Loucy (cell line): ENCODE data around the gene TMEM245.

Experiments
- H2AFZ ChIP-seq: fragments of 200-600 bp; sonication (generic); 2 replicates; pipeline ENCODE4 v1.6.0; 2016; ENCODE audit warnings: antibody characterized with exemption, mild to moderate bottlenecking, low read length, moderate library complexity
- H3F3A ChIP-seq: fragments of 200-600 bp; 2 replicates; pipeline ENCODE4 v1.6.0; 2016; ENCODE audit warnings: antibody characterized with exemption, low read depth, mild to moderate bottlenecking
- H3K27me3 ChIP-seq: fragments of 200-600 bp; sonication (generic); 2 replicates; pipeline ENCODE4 v1.6.1; 2014; ENCODE audit warnings: low read length, mild to moderate bottlenecking; ENCODE audit not compliant: insufficient read depth, poor library complexity, severe bottlenecking
- H3K36me3 ChIP-seq: fragments of 200-600 bp; sonication (generic); 2 replicates; pipeline ENCODE4 v1.6.1; 2016; ENCODE audit warnings: low read length; ENCODE audit not compliant: insufficient read depth
- H3K4me1 ChIP-seq: fragments of 200-600 bp; sonication (generic); 2 replicates; pipeline ENCODE4 v1.5.1; 2014; ENCODE audit warnings: low read length, mild to moderate bottlenecking; ENCODE audit not compliant: insufficient read depth, poor library complexity, severe bottlenecking
- H3K4me2 ChIP-seq: fragments of 200-600 bp; sonication (generic); 2 replicates; pipeline ENCODE4 v1.6.0; 2014; ENCODE audit warnings: antibody characterized with exemption, low read length, low read depth, mild to moderate bottlenecking; ENCODE audit not compliant: poor library complexity, severe bottlenecking
- H3K4me3 ChIP-seq: fragments of 200-600 bp; sonication (generic); 2 replicates; pipeline ENCODE4 v1.5.1; 2014; ENCODE audit warnings: low read length, mild to moderate bottlenecking, mixed read lengths; ENCODE audit not compliant: poor library complexity, severe bottlenecking
- H3K79me2 ChIP-seq: fragments of 200-600 bp; sonication (generic); 2 replicates; pipeline ENCODE4 v1.6.1; 2014; ENCODE audit warnings: low read length; ENCODE audit not compliant: insufficient read depth
- H3K9ac ChIP-seq: fragments of 200-600 bp; sonication (generic); 2 replicates; pipeline ENCODE4 v1.6.0; 2014; ENCODE audit warnings: mild to moderate bottlenecking, low read depth, low read length, moderate library complexity; ENCODE audit not compliant: poor library complexity, severe bottlenecking
- H3K9me2 ChIP-seq: fragments of 200-600 bp; sonication (generic); replicated peaks from 2 replicates; pipeline ENCODE4 v1.6.1; 2016; ENCODE audit warnings: low read depth, low read length, mixed read lengths
- H3K9me3 ChIP-seq: fragments of 200-600 bp; sonication (generic); 2 replicates; pipeline ENCODE4 v1.6.1; 2014; ENCODE audit warnings: mild to moderate bottlenecking, antibody characterized with exemption, low read length, low read depth; ENCODE audit not compliant: insufficient read depth
- H4K20me1 ChIP-seq: fragments of 200-600 bp; sonication (generic); 2 replicates; pipeline ENCODE4 v1.6.0; 2014; ENCODE audit warnings: antibody characterized with exemption, low read length, mild to moderate bottlenecking; ENCODE audit not compliant: insufficient read depth, poor library complexity, severe bottlenecking
- EZH2phosphoT487 ChIP-seq: fragments of 200-600 bp; IDR thresholded peaks from 2 replicates; pipeline ENCODE4 v1.6.1; 2018; ENCODE audit warnings: antibody characterized with exemption, mild to moderate bottlenecking, moderate library complexity, borderline replicate concordance
- TF ChIP-seq, protein P1 (sequence below): fragments of 200-600 bp; sonication (generic); conservative IDR thresholded peaks from 2 replicates; pipeline ENCODE4 v1.5.1; 2014; ENCODE audit warnings: mild to moderate bottlenecking, antibody characterized with exemption, low read length

TMEM245 gene

DNA sequence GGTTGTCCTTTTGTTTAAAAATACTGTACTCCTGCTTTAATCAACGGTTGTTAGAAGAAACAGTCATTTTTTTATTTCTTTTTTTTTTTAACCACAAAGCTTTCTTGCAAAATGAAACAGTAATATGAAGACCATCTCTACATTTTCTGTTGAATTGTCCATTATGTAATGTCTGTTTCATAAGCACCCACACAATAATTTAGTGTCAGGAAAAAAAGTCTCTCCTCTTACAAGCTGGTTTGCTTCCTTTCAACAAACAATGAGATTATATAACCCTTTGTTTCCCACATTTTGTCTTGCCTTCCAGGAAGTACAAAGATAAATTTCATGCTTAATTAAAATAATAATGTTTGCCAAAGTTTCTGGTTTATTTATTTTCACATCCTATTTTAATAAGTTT lies 123.1 kb downstream of the TMEM245 start:
- H3K4me2 ChIP-seq = no peak overlapping the region
- no peak overlapping the region for H3K9ac ChIP-seq
- peaks cover 17% of the 10 kb centered on the region for H3K27me3 ChIP-seq
- no peak overlapping the region for H2AFZ ChIP-seq
- H3F3A ChIP-seq = no peaks in the 10 kb centered on the region
- H3K4me1 ChIP-seq = peaks cover 22% of the 10 kb centered on the region
- no peaks in the 10 kb centered on the region for H3K36me3 ChIP-seq
- no peak overlapping the region for H3K4me3 ChIP-seq
- no peaks in the 10 kb centered on the region for H3K9me2 ChIP-seq
- no peaks in the 10 kb centered on the region for H3K9me3 ChIP-seq
- H3K79me2 ChIP-seq = no peaks in the 10 kb centered on the region
- no peak for TF ChIP-seq EZH2phosphoT487
- TF ChIP-seq, protein P1, sequence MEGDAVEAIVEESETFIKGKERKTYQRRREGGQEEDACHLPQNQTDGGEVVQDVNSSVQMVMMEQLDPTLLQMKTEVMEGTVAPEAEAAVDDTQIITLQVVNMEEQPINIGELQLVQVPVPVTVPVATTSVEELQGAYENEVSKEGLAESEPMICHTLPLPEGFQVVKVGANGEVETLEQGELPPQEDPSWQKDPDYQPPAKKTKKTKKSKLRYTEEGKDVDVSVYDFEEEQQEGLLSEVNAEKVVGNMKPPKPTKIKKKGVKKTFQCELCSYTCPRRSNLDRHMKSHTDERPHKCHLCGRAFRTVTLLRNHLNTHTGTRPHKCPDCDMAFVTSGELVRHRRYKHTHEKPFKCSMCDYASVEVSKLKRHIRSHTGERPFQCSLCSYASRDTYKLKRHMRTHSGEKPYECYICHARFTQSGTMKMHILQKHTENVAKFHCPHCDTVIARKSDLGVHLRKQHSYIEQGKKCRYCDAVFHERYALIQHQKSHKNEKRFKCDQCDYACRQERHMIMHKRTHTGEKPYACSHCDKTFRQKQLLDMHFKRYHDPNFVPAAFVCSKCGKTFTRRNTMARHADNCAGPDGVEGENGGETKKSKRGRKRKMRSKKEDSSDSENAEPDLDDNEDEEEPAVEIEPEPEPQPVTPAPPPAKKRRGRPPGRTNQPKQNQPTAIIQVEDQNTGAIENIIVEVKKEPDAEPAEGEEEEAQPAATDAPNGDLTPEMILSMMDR = no peak
- peaks cover 11% of the 10 kb centered on the region for H4K20me1 ChIP-seq

DNA sequence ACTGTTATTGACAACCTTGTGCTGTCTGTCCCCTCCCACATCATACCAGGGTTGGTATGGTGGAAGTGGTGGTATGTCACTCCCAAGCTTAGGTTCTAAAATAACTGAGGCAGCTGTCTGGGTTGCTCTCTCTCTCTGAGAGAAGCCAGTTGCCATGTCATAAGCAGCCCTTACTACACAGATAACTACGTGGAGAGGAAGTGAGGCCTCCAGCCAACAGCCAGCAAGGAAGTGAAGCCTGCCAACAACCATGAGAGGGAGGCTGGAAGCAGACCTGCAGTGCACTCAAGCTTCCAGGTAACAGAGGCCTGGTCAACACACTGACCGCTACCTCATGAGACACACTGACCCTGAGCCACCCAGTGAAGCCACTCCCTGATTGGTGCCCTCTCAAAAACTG lies 125.1 kb downstream of the TMEM245 start:
- Histone ChIP-seq H3K9me2 (no peaks in the 10 kb centered on the region), H3K9ac (peak overlapping the region; percentile 7), H2AFZ (peak overlapping the region; percentile 47; the same call in 1 of the 2 replicates), H3K9me3 (no peaks in the 10 kb centered on the region), H3K79me2 (no peaks in the 10 kb centered on the region), H4K20me1 (no peaks in the 10 kb centered on the region), H3K36me3 (no peaks in the 10 kb centered on the region), H3K27me3 (peaks cover 10% of the 10 kb centered on the region), H3F3A (no peaks in the 10 kb centered on the region), H3K4me1 (peaks cover 22% of the 10 kb centered on the region), H3K4me2 (peak overlapping the region; percentile 30), H3K4me3 (no peak overlapping the region)
- no peak for TF ChIP-seq EZH2phosphoT487
- TF ChIP-seq, protein P1 = no peak

DNA sequence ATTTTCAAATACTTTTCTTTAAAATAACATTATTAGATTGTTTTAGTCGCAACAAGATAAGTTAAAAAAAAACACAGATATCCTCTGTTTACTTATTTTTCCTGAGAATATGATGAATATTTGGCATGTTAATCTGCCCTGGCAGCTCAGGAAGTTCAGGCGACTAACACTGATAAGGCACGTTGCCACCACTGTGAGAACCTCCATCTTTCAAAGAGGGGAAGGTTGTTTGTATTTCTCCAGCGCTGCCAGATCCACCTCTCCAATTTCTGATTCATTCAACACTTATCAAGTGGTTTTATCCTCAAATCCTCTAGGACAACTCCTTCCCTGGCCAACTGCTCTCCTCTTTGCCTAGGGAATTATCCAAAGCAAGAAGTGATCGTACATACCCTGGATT lies 128.3 kb downstream of the TMEM245 start:
- TF ChIP-seq EZH2phosphoT487 = no peak
- TF ChIP-seq, protein P1 = no peak
- H3K27me3 ChIP-seq = no peaks in the 10 kb centered on the region
- H3K9me3 ChIP-seq = no peaks in the 10 kb centered on the region
- no peak overlapping the region for H3K4me2 ChIP-seq
- no peaks in the 10 kb centered on the region for H4K20me1 ChIP-seq
- peaks cover 15% of the 10 kb centered on the region for H3K4me1 ChIP-seq
- no peaks in the 10 kb centered on the region for H3K9me2 ChIP-seq
- H3K79me2 ChIP-seq = no peaks in the 10 kb centered on the region
- peaks cover 6% of the 10 kb centered on the region; the same call in 1 of the 2 replicates for H3K36me3 ChIP-seq
- no peak overlapping the region for H3K4me3 ChIP-seq
- H3K9ac ChIP-seq = no peak overlapping the region
- H2AFZ ChIP-seq = no peak overlapping the region
- no peaks in the 10 kb centered on the region for H3F3A ChIP-seq
